GDM1 (cell line): ENCODE data around the gene MSANTD2.

Source experiments
- DNase-seq: peaks from one replicate; lab custom pipeline; 2025; lab: John Stamatoyannopoulos, UW

Gene MSANTD2

GRCh38 chr11:124732230-124732629 lies 68.0 kb downstream of the MSANTD2 start:
- peak; percentile 47 for DNase-seq

GRCh38 chr11:124729571-124729970 lies 70.6 kb downstream of the MSANTD2 start:
- no peak for DNase-seq

GRCh38 chr11:124728134-124728533 lies 72.1 kb downstream of the MSANTD2 start:
- DNase-seq = no peak

GRCh38 chr11:124727474-124727873 lies 72.7 kb downstream of the MSANTD2 start:
- no peak for DNase-seq

- DNase-seq = peak; percentile 71
Observed at GRCh38 chr11:124725719-124726105, 74.5 kb downstream of the MSANTD2 start.

- peak; percentile 71 for DNase-seq
Observed at GRCh38 chr11:124724979-124725718, 75.1 kb downstream of the MSANTD2 start.

GRCh38 chr11:124722176-124722575 lies 78.0 kb downstream of the MSANTD2 start:
- no peak for DNase-seq

GRCh38 chr11:124719534-124719933 lies 80.7 kb downstream of the MSANTD2 start:
- DNase-seq = no peak

GRCh38 chr11:124718801-124719200 lies 81.4 kb downstream of the MSANTD2 start:
- no peak for DNase-seq

GRCh38 chr11:124717786-124718651 lies 82.2 kb downstream of the MSANTD2 start:
- no peak for DNase-seq

- no peak for DNase-seq
Observed at GRCh38 chr11:124717421-124717785, 82.8 kb downstream of the MSANTD2 start.

- peak; percentile 63 for DNase-seq
Observed at GRCh38 chr11:124716591-124716990, 83.6 kb downstream of the MSANTD2 start.
